ENCODE measurements around the gene CELSR2. TPM values are rescaled to one million over a fixed set of nuclear protein-coding genes. Genes with fewer than 3 reads are reported as not detected.

The CELSR2 gene
- total RNA-seq, 2 donors from 2014 or later: 4.2 to 6.1 TPM

GRCh38 chr1:109240158-109241152, 8.9 kb upstream of the CELSR2 start:
- H3K9me3 ChIP-seq: no peaks in the 10 kb centered on the region
- DNase-seq: peak; percentile 50
- no peak overlapping the region for H3K4me3 ChIP-seq
- peaks cover 14% of the 10 kb centered on the region for H3K36me3 ChIP-seq
- H3K27me3 ChIP-seq: no peaks in the 10 kb centered on the region
- intact Hi-C loops (cut with DNase I): no loop called here
- no peak overlapping the region for H3K27ac ChIP-seq
- no peaks in the 10 kb centered on the region for H3K4me1 ChIP-seq
- TF ChIP-seq CTCF (IDR thresholded peaks at IDR 0.05): no peak
- no peak overlapping the region for H3K9ac ChIP-seq (ENCODE audit: low read depth in 2 of 2, low read length in 2 of 2)

GRCh38 chr1:109241344-109241743, 8.0 kb upstream of the CELSR2 start:
- Histone ChIP-seq H3K4me1 (no peaks in the 10 kb centered on the region), H3K4me3 (no peak overlapping the region), H3K27ac (no peak overlapping the region), H3K36me3 (peaks cover 5% of the 10 kb centered on the region), H3K9me3 (no peaks in the 10 kb centered on the region), H3K27me3 (no peaks in the 10 kb centered on the region), H3K9ac (ENCODE audit: low read depth in 2 of 2, low read length in 2 of 2) (no peak overlapping the region)
- no peak for DNase-seq
- intact Hi-C loops (cut with DNase I): no loop called here
- no peak for TF ChIP-seq CTCF (IDR thresholded peaks at IDR 0.05)

GRCh38 chr1:109241841-109242345, 7.4 kb upstream of the CELSR2 start:
- H3K27me3 ChIP-seq: no peaks in the 10 kb centered on the region
- no peaks in the 10 kb centered on the region for H3K36me3 ChIP-seq
- DNase-seq: no peak
- H3K27ac ChIP-seq: no peak overlapping the region
- intact Hi-C loops (cut with DNase I): no loop called here
- no peak overlapping the region for H3K9ac ChIP-seq (ENCODE audit: low read depth in 2 of 2, low read length in 2 of 2)
- no peak for TF ChIP-seq CTCF (IDR thresholded peaks at IDR 0.05)
- no peaks in the 10 kb centered on the region for H3K4me1 ChIP-seq
- no peak overlapping the region for H3K4me3 ChIP-seq
- H3K9me3 ChIP-seq: no peaks in the 10 kb centered on the region

GRCh38 chr1:109242387-109242786, 7.0 kb upstream of the CELSR2 start:
- intact Hi-C loops (cut with DNase I): no loop called here
- no peaks in the 10 kb centered on the region for H3K36me3 ChIP-seq
- TF ChIP-seq CTCF (IDR thresholded peaks at IDR 0.05): no peak
- no peak for DNase-seq
- no peak overlapping the region for H3K27ac ChIP-seq
- no peaks in the 10 kb centered on the region for H3K27me3 ChIP-seq
- H3K9ac ChIP-seq (ENCODE audit: low read depth in 2 of 2, low read length in 2 of 2): no peak overlapping the region
- no peaks in the 10 kb centered on the region for H3K4me1 ChIP-seq
- H3K9me3 ChIP-seq: no peaks in the 10 kb centered on the region
- no peak overlapping the region for H3K4me3 ChIP-seq

GRCh38 chr1:109243221-109243620, 6.1 kb upstream of the CELSR2 start:
- intact Hi-C loops (cut with DNase I): no loop called here
- Histone ChIP-seq H3K4me3 (no peak overlapping the region), H3K9me3 (no peaks in the 10 kb centered on the region), H3K4me1 (no peaks in the 10 kb centered on the region), H3K36me3 (no peaks in the 10 kb centered on the region), H3K9ac (ENCODE audit: low read depth in 2 of 2, low read length in 2 of 2) (no peak overlapping the region), H3K27ac (no peak overlapping the region), H3K27me3 (no peaks in the 10 kb centered on the region)
- no peak for DNase-seq
- TF ChIP-seq CTCF (IDR thresholded peaks at IDR 0.05): no peak

Measured in colonic mucosa (tissue), 4 donors.